HuH-7 (cell line): ENCODE measurements around the gene GABBR2.
"Not testable (repeated sequence)": the region's sequence is repeated elsewhere in the genome, so short reads cannot be mapped to it uniquely, and the experiment has no call there.

ENCODE experiments used
- DNase-seq: peaks from one replicate; pipeline ENCODE4 v3.0.0; 2011; ENCODE audit warnings: low spot score

GABBR2 gene

DNA sequence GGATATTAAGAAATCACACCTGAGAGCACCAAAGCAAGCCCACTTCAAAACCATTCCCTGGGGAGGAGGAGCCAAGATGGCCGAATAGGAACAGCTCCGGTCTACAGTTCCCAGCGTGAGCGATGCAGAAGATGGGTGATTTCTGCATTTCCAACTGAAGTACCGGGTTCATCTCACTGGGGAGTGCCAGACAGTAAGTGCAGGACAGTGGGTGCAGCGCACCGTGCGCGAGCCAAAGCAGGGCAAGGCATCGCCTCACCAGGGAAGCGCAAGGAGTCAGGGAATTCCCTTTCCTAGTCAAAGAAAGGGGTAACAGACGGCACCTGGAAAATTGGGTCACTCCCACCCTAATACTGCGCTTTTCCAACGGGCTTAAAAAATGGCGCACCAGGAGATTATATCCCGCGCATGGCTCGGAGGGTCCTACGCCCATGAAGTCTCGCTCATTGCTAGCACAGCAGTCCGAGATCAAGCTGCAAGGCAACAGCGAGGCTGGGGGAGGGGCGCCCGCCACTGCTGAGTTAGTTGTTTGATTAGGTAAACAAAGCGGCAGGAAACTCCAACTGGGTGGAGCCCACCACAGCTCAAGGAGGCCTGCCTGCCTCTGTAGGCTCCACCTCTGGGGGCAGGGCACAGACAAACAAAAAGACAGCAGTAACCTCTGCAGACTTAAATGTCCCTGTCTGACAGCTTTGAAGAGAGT, 200.4 kb downstream of the GABBR2 start:
- not testable (repeated sequence) for DNase-seq

DNA sequence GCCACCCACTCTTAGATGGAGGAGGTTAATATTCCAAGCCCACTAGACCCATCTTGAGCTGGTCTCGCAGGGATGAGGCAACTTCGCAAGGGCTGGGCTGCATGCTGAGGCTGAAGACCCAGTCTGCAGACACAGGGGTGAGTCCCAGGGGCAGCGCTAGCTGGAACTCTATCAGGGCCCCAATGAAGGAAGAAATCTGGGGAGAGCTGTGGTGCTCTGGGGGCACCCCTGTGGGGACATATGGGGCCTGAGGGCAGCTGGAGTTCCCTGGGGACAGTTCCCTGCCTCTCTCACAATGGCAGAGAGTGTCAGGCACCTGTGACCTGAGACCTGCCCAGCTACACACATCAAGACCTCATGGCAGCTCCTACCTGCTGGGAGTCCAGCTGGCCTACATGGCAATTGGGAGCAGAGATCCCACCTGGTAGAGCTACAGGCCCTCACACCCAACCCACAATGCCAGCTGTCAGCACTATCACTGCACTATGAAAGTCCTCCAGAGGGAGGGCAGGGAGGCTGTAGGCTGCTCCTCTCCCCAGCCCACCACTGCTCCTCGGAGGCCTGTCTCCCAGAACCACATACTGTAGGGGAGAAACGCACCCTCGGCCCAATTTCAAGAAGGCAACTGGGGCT, 202.2 kb downstream of the GABBR2 start:
- DNase-seq: no peak

DNA sequence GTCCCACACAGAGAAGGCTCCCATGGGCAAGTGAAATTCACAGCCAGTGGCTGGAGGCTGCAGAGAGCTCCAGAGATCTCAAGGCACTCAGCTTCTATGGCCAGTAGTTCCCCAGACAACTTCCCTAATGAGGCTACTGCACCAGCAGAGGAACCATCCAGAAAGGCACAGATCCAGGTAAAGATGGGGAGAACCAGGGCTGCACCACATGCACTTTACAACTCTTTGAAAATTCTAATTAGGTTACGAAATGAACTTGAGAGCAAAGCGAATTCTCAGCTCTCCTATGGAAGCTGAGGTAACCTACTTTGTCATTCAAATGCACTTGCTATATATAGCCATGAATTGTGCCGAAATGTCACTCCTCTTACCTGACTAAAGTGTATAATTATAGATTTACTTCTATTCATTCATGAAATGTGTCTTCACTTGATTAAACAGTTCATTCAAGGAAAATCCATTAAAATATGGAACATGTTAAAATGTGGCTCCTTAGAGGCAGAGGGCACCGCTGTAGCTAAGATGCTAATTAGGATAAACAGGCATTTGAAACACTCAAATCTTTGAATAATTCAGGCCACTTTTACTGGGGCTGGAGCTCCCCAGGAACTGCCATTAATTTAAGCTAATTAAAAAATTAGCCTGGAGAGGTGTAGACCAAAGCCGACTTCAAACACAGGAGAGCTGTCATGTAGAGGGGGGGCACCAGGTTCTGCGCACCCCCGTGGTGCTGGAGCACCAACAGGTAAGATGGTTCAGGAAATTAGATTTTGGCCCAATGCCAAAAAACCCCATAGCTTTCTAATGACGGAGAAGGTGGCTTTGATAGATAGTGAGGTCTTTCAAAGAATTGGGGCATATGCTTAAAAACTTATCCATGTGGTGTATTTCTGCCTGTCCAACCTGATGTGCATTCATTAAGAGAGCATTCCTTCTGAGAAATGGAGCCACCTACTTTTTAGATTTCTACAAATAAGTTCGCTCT, 204.1 kb downstream of the GABBR2 start:
- no peak for DNase-seq

DNA sequence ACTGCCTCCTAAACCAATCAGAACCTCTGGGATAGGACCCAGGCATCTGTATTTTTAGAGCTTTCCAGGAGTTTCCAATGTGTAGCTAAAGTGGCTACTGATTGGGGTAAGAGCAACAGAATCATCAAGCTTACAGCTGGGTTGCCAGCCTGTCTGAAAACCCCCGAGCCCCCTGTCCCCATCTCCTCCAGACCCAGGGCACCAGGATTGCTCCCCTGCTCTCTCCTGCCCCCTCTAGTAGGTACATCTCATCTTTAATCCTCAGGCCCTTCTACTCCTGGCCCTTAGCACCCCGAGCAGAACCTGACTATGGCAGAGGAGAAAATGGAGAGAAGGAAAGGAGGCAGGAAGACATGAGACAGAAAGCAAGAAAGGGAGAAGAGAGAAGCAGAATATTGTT, 204.9 kb downstream of the GABBR2 start:
- no peak for DNase-seq

DNA sequence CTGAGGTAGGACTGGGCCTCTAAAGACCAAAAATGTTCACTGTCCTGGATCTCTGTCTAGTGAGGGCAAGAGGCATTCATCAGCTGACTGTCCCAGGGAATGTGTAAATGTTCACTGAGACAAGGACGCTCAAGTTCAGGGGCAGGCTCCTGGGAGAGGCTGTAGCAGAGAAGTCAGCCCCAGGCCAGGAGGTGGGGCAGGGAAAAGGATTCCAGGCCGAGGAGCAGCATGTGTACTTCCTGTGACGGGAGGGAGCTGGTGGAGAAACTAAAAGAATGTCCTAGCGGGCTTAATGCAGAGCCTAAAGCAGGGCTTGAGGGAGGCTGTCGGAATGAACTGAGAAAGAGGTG, 205.8 kb downstream of the GABBR2 start:
- DNase-seq: no peak

DNA sequence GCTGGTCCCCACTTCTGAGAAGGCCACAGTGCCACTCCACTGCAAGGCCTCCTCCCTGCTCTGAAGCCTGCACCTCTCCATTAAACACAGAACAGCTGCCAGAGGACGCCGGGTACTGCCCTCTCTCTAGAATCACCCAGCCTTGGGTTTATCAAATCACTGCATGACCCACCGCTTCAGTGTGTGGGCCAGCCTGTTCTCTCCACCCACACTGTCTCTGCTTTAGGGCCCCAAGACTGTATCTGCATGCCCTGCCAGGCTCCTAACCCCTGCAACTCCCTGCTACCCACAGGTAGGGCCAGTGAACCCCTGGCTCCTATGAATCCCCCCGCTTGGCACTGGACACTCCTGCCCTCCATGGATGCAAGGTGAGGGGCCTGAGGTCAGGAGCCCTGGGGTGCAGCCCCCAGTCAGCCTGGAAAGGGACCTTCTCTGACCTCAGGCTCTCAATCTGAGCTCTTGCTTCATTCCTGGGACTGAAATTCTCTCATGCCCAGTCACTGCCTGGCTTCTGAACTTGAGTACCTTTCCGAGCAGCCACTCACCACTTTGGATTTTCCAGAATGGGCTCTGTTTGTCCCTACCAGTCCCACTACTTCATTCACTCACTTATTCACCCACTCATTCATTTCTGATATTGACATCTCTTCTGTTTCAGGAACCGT, 206.3 kb downstream of the GABBR2 start:
- no peak for DNase-seq

DNA sequence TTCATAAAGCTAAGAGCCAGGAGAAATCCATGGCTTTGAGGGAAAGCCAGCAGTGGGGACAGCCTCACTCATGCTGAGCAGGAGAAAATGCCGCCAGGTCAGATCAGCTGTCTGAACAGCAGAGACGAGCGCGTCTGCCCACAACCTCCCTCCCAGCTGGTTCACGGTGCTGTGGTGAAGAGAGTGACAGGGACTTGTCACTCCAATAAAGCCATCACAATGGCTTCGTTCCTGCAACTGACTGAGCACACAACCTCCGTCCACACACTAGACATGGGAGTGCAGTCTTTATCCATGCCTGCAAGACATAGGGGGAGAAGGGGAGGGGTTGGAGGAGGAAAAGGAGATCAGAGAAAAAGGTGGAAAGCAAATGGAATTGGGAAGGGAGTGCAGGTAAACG, 206.9 kb downstream of the GABBR2 start:
- no peak for DNase-seq

DNA sequence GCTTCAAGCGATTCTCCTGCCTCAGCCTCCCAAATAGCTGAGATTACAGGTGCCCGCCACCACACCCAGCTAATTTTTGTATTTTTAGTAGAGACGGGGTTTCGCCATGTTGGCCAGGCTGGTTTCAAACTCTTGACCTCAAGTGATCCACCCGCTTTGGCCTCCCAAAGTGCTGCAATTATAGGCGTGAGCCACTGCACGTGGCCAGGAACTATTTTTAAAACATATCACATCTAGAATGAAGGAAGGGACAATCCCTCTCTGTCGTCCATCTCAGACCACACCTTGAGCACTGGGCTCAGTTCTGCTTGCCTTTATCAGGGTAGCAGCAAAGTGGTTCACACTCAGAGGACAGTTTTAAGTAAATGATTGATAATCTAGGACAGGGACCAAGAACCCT, 207.5 kb downstream of the GABBR2 start:
- DNase-seq: not testable (repeated sequence)

DNA sequence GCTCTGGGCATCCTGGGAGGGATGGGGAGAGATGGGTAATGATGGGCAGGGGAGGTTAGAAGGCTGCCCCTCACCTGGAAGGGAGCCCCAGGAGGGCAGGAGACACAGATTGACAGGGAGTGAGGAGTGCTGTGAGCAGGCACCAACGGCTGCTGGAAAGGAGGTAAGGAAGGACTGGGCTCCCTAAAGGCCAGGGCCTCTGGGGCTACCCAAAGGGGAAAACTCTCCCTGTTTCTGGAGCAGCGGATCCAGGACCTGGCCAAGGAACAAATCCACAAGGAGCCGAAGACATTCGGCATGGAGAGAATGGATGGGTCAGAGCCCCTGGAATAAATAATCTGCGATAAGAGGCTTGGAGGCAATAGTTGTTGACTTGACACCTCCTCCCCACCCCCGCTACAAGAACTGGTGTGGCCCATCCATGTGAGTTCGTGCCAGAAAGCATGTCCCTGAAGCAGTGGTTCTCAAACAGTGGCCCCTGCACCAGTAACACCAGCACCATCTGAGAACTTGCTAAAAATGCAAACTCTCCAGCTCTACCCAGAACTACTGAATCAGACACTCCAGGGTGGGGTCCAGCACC, 208.3 kb downstream of the GABBR2 start:
- no peak for DNase-seq

DNA sequence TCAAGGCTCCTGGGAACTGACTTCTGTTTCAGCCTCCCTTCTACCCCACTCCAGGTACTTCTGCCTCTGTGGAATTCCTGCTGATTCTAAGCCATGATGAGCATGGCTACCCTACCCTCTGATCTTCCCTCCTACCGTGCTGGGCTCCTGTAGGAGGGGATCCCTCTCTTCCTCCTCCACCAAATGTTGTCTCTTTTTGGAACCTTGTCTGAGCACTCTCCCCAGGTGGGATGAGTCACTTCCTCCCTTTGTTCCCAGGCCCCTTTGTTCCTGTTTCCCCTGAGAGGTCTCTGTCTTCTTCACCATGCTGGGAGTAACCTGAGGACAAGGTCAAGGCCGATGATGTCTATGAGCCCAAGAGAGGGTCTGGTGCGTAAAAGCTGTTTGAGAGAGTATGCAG, 213.2 kb downstream of the GABBR2 start:
- DNase-seq: no peak

DNA sequence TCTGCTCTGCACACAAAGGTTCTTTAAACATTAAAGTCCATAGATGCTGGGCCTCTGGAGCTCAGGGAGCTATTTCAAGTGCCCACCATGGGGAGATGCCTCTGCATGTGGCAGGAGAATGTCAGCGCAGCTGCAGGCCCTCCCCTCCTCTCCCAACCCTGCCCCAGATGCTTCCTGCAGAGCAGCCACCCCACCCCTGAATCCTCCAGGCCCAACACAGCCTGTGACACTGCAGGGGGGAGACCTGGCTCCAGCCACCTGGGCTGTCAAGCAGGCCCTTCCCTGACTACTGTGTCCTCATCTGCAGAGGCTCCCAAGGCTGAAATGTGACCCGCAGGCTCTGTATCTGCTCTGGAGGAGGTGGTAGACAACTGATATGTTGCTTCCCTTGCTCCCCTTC, 213.9 kb downstream of the GABBR2 start:
- no peak for DNase-seq

DNA sequence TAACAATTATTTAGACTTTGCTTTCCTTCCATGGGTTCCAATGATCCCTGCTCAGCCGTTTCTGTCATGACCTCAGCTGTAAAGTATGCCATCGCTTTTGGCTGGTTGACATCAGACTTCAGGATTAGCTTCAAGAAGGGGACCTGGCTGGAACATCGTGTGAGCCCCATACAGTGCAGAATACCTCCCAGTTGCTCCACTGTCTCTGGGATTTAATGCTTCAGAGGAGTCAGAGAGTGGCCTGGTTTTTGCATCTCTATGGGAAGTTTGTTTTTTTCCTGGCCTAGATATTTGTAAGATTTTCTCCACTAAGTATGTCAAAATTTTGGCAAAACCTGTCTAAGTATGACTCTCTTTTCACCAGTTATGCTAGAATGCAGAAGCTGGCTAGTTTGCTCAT, 216.9 kb downstream of the GABBR2 start:
- DNase-seq: no peak

DNA sequence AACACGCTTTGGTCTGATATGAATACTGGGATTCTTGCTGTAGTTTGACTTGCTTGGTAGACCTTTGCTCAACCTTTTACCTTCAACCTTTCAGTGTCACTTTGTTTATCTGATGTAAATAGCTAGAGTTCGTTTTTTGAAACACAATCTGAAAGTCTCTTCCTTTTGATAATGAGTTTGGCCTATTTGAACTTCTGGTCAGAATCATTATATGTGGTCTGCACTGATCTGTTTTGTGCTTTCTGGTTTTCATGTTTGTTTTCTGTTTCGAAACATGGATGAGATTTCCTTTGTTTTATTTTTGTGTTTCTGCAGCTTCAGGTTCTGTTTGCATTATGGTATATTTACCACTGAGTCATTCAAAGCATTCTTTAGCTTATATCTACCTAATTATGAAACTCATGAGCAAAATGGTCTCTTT, 217.5 kb downstream of the GABBR2 start:
- no peak for DNase-seq

DNA sequence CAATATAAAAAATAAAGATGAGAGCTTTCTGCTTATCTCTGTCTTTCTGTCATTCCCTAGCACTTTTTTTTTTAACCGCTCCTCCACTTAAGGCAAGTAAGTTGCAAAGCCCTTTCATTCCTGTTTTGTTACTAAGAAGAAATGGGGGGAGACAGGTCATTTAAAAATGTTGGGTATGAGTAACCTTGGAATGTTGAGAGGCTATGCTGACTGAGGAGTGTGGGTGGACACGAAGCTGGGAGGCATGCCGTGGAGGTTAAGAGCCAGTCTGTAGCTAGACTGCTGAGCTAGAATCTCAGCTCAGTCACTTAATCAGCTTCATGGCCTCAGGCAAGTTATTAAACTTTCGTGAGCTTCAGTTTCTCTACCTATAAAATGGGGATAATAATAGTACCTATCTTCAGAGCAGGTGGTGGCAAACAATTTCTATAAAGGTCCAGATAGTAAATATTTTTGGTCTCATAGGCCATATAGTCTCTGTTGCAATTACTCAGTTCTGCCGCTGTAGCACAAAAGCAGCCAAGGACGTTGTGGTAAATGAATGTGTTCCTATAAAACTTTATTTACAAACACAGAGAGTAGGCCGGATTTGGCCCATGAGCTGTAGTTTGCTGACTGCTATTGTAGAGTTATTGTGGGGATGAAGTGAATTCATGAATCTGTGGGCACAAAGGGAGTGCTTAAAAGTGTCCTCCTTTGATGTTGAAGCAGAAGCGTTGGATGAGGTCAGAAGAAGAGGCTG, 220.0 kb downstream of the GABBR2 start:
- no peak for DNase-seq

DNA sequence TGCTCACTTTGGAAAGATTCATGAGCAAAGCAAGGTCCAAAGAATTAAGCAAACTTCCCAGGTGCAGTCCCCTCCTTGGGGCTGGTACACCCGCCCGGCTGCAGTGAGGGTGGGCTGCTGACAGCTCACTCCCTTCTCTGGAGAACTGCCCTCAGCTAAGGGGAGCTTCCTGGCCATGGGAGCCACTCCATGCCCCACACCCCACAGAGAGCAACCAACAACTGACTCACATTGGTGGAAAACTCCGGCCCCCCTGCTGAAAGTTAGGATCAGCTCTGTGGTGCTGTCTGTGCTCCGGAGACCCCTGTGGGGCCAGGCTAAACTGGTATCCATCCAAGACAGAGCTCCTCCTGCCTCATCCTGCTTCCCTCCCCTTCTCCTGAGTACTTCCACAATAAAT, 223.0 kb downstream of the GABBR2 start:
- DNase-seq: no peak

DNA sequence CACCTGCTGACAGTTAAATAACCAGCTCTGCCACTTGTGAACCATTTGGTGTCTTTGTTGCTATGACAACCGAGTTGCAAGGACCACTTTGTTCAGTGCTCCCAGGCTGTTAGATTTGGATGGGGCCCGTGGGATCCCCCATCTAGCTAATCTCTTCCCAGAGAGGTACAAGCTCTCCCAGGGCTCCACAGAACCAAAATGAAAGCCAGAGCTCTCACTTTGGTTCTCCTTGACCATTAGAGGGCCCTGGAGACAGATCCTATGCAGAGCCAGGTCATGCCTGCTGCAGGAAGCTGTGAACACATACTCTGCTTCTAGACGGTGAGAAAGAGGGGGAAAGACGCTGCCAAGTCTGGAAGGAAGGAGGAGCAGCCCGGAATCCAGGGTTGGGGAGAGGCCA, 224.6 kb downstream of the GABBR2 start:
- no peak for DNase-seq

DNA sequence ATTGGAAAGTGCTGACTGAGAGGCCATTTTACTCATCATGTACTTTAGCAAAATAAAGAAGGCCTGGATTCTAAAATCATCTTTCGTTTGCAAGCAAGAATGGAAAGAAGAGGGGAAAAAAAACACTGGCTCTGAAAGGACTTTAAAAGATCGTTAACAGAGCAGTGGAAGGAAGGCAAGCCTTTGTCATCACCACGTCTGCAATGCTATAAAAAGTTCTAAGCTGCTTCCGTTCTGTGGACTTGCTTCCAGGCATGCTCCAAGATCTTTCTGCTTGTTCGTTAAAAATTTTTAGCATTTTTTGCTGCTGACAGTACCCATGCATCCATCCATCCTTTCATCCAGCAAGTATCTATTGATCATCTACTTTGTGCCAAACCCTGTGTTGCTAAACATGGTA, 226.5 kb downstream of the GABBR2 start:
- DNase-seq: no peak

DNA sequence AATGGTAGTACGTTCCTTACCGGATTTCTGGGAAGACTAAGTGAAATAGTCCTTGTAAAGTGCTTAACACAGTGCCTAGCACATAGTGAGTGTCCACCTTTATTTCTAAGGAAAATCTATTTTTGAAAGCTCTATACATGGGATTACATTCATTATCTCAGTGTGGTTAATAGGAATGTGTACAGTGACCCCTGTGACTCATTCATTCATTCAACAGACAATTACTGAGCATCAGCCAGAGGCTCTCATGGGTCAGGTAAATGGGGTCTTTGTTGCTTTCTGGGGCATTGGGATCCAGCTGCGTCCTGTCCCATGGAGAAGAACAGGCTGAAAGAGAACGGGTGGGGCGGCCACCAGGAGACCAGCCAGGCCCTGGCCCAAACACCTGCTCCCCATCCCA, 227.1 kb downstream of the GABBR2 start:
- DNase-seq: no peak

DNA sequence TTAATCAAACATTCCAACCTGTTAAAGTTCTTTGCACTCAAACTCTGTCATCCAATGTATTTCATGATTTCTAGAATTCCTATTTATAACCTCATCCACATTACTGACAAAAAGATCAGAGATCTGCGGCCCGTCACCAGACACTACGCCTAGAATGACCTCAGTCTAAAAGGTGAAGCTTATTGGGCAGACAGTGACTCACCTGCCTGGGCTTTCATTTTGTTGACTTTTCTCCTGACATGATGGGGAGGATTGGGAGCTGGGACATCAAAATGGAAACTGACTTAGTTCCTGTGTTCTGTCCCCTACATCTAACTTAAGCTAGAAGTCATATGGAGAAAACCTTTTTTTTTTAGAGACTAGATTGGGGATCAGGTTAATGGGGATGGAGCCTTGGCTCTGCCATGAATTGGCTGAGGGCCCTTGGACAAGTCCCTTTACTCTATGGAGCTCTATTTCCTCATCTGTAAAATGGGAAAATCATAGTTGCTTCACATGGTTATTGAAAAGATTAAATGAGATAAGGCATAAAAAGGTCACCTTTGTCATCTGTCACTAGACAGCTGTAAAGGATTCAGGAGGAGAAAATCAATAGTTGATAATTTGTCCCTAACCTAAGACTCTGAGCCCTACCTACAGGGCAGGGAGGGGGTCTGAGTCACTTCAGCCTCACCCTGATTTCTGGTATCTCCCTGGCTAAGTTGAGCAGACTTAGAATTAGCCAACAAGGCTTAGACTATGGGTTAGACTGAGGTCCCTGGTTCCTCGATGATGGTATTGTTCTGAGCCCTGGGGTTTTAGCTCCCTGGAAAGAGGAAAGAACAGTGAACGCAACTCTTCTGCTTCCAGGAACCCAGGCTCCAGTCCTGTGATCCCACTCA, 228.5 kb downstream of the GABBR2 start:
- DNase-seq: no peak

DNA sequence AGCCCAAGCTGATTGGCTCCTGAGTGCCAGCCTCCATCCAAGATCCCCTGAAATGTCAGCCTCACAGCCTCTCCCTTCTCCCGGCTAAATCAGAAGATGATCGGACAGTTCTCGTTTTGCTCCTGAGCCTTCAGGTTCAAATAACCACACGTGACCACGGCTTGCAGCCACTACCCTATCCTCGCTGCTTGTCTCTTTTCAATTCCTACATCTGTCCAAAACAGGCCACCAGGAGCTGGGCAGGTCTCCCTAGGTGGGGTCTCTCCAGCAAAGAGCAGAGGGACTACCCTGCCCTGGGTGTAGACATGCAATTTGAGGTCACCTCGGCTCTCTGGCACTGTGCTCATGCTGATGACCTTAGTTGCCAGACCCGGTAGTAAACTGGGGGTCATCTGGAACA, 229.3 kb downstream of the GABBR2 start:
- DNase-seq: no peak
